IPS-NIHi11 (cell line): ENCODE results near the gene FAM184A.

Source experiments
- DNase-seq: peaks from one replicate; pipeline ENCODE4 v3.0.0; 2012; ENCODE audit warnings: mixed read lengths, low spot score

The FAM184A gene

GRCh38 chr6:119096721-119097565 is 18.5 kb upstream of the FAM184A start:
- no peak for DNase-seq

GRCh38 chr6:119090256-119090655 is 11.8 kb upstream of the FAM184A start:
- peak; percentile 46 for DNase-seq

DNA sequence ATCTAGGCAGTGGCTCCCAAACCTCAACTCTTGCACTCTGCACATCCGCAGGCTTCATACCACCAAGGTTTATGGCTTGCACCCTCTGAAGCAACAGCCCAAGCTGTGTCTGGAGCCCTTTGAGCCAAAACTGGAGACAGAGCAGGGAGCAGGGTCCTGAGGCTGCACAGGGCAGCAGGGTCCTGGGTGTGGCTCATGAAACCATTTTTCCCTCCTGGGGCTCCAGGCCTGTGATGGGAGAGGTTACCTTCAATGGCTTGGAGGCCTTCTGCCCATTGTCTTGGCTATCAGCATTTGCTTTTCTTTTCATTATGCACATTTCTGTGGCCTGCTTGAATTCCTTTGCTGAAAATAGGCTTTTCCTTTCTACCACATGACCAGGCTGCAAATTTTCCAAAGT is 6.3 kb upstream of the FAM184A start:
- no peak for DNase-seq

DNA sequence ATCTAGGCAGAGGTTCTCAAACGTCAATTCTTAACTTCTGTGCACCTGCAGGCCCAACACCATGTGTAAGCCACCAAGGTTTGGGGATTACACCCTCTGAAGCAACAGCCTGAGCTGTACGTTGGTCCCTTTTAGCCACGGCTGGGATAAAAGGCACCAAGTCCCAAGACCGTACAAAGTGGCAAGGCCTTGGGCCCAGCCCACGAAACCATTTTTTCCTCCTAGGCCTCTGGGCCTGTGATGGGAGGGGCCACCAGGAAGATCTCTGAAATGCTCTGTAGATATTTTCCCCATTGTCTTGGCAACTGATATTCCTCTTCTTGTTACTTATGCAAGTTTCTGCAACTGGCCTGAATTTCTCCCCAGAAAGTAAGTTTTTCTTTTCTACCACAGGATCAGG is 4.5 kb upstream of the FAM184A start:
- DNase-seq, result no peak

DNA sequence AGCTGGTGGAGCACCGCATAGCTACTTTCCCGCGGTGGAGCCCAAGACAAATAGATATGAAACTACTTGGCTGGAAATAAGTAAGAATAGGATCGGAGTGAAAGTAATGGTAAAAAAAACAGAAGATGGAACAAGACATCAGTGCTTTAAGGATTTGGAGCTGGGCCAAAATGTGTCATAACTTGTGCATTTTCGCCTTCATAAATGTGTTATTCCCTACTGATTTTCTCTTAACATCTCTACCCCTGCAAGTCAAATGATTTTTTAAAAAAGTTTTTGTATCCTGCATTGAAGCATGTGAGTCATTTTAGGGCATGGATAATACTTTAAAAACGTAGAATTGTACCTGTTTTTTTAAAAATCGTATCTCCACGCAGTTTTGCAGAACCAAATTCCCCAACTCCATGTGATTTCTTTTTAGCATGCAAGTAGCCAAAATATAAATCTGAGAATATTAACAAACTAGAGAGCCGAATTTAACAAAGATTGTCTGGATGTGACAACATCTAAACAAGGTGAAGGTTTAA is 882 bp upstream of the FAM184A start:
- DNase-seq, result no peak

- DNase-seq, result peak; percentile 64
Observed at GRCh38 chr6:119077643-119078375, 655 bp downstream of the FAM184A start.

DNA sequence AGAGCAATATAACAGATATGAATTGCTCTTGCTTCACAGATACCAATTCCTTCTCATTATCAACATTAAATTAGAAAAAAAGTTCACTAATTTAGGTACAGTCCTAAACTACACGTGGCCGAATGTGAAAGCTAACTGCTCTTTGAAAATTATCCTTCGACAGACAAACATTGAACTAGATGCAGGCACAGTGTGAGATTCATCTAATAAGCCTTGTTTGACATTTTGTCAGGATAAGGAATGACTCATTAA is 1.1 kb downstream of the FAM184A start:
- DNase-seq, result no peak

GRCh38 chr6:119076576-119077390 is 1.7 kb downstream of the FAM184A start:
- no peak for DNase-seq

DNA sequence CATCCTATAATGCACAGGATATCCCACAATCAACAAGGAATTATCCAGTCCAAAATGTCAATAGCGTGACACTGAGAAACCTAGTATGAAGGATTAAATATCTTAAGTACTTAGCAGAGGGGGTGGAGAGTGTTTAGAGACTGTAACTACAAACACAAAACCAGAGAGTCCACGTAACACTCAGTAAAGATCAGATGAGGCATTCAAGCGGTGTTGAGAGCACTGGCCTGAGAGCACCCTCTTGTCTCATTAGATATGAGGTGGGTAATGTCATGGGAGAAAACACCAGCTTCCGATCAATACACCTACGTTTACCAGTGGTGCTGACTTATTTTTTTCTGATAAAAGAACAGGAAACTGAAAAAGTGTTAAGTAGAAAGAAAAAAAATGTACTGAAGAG is 2.3 kb downstream of the FAM184A start:
- DNase-seq, result no peak

GRCh38 chr6:119075200-119075981 is 3.1 kb downstream of the FAM184A start:
- no peak for DNase-seq

DNA sequence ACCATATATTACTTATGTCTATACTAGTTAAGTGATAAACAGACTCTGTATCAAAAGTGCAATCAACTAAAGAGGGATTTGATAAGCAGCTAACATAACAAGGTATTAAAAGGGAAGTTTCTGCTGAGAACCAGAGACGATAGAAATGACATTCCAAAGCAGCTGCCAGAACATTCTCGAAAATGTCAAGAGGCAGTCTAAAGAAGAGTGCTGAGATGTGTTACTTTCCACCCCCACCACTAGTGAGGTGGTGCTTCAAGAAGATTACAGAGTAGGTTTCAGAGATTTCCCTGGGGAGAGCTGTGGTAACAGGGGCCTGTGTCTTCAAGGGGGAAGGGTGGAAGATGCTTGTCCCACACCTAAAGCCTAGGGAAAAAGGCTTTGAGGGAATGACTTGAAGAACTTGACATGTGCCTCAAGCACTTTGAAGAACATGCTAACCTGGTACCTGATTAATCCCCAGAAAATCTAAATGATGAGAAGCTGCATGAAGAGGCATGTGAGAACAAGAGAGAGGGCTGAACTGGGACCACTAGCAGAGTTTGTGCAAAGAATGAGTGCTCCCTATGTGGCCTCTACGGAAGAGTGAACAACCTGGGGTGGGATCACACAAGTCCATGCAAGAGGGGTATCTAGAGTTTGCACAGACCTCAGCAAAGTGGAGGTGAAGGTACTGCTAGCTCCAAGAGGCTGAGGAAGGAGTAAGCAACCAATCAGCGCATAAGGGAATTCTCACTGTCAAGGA is 5.0 kb downstream of the FAM184A start:
- DNase-seq, result no peak

- no peak for DNase-seq
Observed at GRCh38 chr6:119071576-119071975, 6.9 kb downstream of the FAM184A start.

GRCh38 chr6:119067091-119067490 is 11.4 kb downstream of the FAM184A start:
- DNase-seq, result no peak

DNA sequence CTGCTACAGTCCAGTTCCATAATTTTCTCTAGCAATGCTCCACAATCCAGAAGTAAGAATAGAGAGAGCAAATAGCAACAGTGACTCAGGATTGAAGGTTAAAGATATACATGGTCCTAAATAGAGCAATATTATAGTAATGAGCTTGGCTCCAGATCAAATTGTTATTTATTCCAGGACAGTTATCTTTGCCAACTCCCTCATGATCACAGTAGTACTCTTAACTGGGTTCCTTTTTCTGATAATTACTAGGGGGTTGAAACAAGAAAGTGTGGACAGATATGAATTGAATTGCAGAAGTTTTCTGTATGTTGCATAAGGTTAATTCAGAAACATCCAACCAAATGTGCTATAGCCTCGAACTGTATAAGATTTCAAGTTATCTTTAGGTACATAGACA is 11.9 kb downstream of the FAM184A start:
- DNase-seq, result no peak

DNA sequence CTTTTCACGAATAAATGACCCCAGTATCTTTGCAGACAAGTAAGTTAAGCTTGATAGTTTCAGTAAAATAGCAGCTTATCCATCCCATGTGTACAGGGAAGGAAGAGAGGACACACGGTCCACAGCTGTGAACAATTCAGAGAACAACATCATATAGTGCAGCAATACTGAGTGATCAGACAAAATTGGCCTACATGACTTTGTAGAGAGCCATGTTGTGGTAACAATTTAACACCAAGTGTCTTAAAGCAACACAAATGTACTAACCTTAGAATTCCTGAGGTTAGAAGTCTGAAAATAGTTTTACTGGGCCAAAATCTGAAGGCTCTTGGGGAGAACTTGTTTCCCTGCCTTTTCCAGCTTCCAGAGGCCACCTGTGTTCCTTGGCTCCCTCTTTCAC is 12.5 kb downstream of the FAM184A start:
- no peak for DNase-seq

- DNase-seq, result no peak
Observed at GRCh38 chr6:119065382-119065781, 13.1 kb downstream of the FAM184A start.

GRCh38 chr6:119063491-119063890 is 15.0 kb downstream of the FAM184A start:
- no peak for DNase-seq

- no peak for DNase-seq
Observed at GRCh38 chr6:119061215-119061614, 17.2 kb downstream of the FAM184A start.

GRCh38 chr6:119060255-119060907 is 18.1 kb downstream of the FAM184A start:
- no peak for DNase-seq

GRCh38 chr6:119055069-119055468 is 23.4 kb downstream of the FAM184A start:
- no peak for DNase-seq

DNA sequence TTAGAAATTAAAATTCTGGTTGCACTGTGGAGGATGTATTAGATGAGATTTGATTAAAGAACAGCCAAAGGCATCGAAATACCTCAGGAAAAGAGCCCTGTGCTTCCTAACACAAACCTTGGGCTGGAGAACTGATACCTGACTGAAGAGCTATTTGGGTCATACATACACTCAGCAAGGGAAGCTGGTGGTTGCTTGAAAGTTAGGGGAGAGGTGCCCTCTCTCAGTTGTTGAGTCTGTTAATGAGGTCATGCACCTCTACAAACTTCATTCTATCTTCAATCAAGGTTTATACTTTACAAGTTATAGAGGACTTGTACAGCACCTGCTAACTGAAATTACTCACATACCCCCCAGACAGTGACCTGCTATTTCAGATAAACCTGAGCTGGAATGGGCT is 25.5 kb downstream of the FAM184A start:
- no peak for DNase-seq
